Colonic mucosa (tissue), 4 donors: Measurements from ENCODE around the gene TPK1. TPM values are rescaled to one million over a fixed set of nuclear protein-coding genes. Genes with fewer than 3 reads are reported as not detected.

Source experiments
- DNase-seq: peaks from one replicate; pipeline ENCODE4 v3.0.0-alpha.2; 2020
- H3K27ac ChIP-seq: fragments of 200-600 bp; one replicate; pipeline ENCODE4 v1.8.0; 2021
- H3K27me3 ChIP-seq: fragments of 200-600 bp; one replicate; pipeline ENCODE4 v1.8.0; 2021
- H3K36me3 ChIP-seq: fragments of 200-600 bp; one replicate; pipeline ENCODE4 v1.8.0; 2021
- H3K4me1 ChIP-seq: fragments of 200-600 bp; one replicate; pipeline ENCODE4 v1.8.0; 2021; ENCODE audit warnings: mild to moderate bottlenecking
- H3K4me3 ChIP-seq: fragments of 200-600 bp; one replicate; pipeline ENCODE4 v1.8.0; 2021
- H3K9ac ChIP-seq, 2 donors: one replicate each; pipeline ENCODE4 v1.7.0; 2013; ENCODE audit warnings: control low read depth in 2 of 2, low read depth in 2 of 2, low read length in 2 of 2
- H3K9me3 ChIP-seq: fragments of 200-600 bp; one replicate; pipeline ENCODE4 v1.8.0; 2021
- intact Hi-C: fragments of 100-400 bp; cut with DNase I; formaldehyde crosslinking; loops from one replicate; pipeline ENCODE4 v1.14.1; 2022
- total RNA-seq, 2 donors: library from RNA; stranded (reverse); fragmentation: NEBNext Ultra II Directional in 1 of 2; extraction: Animal tissue kit (Norgen Biotek cat#: 25700) in 1 of 2; gene quantifications; one replicate each; pipeline ENCODE4 v1.2.1, GENCODE V29; 2021
- TF ChIP-seq, protein P1 (sequence below): fragments of 200-600 bp; IDR thresholded peaks from one replicate; pipeline ENCODE4 v1.8.0; 2022; ENCODE audit warnings: antibody characterized with exemption, mild to moderate bottlenecking
- donor health status: healthy.
- donor health status: DM: no; HTN: no; CAD: no.
- donor health status: DM: no; HTN: no; CAD: no.

The TPK1 gene
- total RNA-seq, 2 donors from 2014 or later: 8.0 to 18.8 TPM

DNA sequence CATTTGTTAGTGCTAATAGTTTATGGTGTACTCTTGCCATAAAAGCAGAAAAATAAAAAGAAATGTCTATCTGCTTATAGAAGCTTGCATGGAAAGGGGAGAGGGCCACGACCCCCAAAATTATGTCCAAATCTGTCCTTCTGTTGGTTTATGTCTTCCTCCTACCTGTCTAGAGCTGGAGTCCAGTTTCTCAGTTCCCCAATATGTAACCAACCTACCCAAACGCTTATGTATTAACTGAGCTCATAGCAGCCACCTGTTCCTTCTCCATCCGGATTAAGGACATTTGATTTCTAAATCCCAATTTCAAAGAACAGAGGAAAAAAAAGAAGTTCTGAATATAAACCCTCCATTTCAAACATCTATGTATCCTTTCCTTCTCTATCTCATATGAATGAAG, 30.3 kb upstream of the TPK1 start:
- no peak for DNase-seq
- H3K4me3 ChIP-seq: no peak overlapping the region
- no peaks in the 10 kb centered on the region for H3K9me3 ChIP-seq
- TF ChIP-seq, protein P1, sequence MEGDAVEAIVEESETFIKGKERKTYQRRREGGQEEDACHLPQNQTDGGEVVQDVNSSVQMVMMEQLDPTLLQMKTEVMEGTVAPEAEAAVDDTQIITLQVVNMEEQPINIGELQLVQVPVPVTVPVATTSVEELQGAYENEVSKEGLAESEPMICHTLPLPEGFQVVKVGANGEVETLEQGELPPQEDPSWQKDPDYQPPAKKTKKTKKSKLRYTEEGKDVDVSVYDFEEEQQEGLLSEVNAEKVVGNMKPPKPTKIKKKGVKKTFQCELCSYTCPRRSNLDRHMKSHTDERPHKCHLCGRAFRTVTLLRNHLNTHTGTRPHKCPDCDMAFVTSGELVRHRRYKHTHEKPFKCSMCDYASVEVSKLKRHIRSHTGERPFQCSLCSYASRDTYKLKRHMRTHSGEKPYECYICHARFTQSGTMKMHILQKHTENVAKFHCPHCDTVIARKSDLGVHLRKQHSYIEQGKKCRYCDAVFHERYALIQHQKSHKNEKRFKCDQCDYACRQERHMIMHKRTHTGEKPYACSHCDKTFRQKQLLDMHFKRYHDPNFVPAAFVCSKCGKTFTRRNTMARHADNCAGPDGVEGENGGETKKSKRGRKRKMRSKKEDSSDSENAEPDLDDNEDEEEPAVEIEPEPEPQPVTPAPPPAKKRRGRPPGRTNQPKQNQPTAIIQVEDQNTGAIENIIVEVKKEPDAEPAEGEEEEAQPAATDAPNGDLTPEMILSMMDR: no peak
- intact Hi-C loops: no loop called here
- H3K9ac ChIP-seq: no peak overlapping the region
- H3K27me3 ChIP-seq: no peaks in the 10 kb centered on the region
- no peaks in the 10 kb centered on the region for H3K4me1 ChIP-seq
- no peak overlapping the region for H3K27ac ChIP-seq
- no peaks in the 10 kb centered on the region for H3K36me3 ChIP-seq

GRCh38 chr7:144863320-144863647, 27.4 kb upstream of the TPK1 start:
- intact Hi-C loops: no loop called here
- no peak overlapping the region for H3K4me3 ChIP-seq
- H3K36me3 ChIP-seq: no peaks in the 10 kb centered on the region
- TF ChIP-seq, protein P1: no peak
- no peak overlapping the region for H3K9ac ChIP-seq
- DNase-seq: no peak
- H3K27me3 ChIP-seq: no peaks in the 10 kb centered on the region
- H3K4me1 ChIP-seq: no peaks in the 10 kb centered on the region
- H3K9me3 ChIP-seq: no peaks in the 10 kb centered on the region
- H3K27ac ChIP-seq: no peak overlapping the region

- H3K36me3 ChIP-seq: no peaks in the 10 kb centered on the region
- no peaks in the 10 kb centered on the region for H3K9me3 ChIP-seq
- no peak overlapping the region for H3K27ac ChIP-seq
- no peaks in the 10 kb centered on the region for H3K27me3 ChIP-seq
- intact Hi-C loops: no loop called here
- H3K9ac ChIP-seq: no peak overlapping the region
- no peaks in the 10 kb centered on the region for H3K4me1 ChIP-seq
- no peak overlapping the region for H3K4me3 ChIP-seq
- no peak for DNase-seq
- TF ChIP-seq, protein P1: no peak
Measured at GRCh38 chr7:144862612-144863319, 26.9 kb upstream of the TPK1 start.

DNA sequence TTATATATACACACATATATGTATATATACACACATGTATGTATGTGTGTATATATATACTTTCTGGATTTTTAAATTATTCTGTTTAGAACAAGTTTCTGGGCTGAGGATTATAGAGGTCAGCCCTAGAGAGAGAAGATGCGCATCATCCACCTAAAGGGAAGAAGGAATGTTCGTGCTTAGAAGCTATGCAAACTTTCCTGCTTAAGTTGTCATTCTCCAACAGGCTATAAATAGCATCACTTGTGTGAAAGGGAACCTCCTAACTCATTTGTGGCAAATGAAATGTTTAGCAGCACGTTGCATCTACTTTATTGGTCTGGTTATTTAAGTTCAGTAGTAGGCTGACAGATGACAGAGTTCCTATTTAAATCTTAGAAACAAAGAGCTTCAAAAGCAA, 23.9 kb upstream of the TPK1 start:
- Histone ChIP-seq H3K27ac (no peak overlapping the region), H3K9me3 (no peaks in the 10 kb centered on the region), H3K27me3 (no peaks in the 10 kb centered on the region), H3K4me3 (no peak overlapping the region), H3K9ac (no peak overlapping the region), H3K4me1 (no peaks in the 10 kb centered on the region), H3K36me3 (no peaks in the 10 kb centered on the region)
- no peak for DNase-seq
- TF ChIP-seq, protein P1: no peak
- intact Hi-C loops: loop anchor here (5.0 kb wide), 1 partner anchor 1228 kb away; no protein-coding TSS in a partner anchor

- no peak for DNase-seq
- no peak overlapping the region for H3K4me3 ChIP-seq
- intact Hi-C loops: loop anchor here (5.0 kb wide), 1 partner anchor 1230 kb away; no protein-coding TSS in a partner anchor
- H3K9ac ChIP-seq: no peak overlapping the region
- H3K27me3 ChIP-seq: no peaks in the 10 kb centered on the region
- no peaks in the 10 kb centered on the region for H3K9me3 ChIP-seq
- TF ChIP-seq, protein P1: no peak
- H3K27ac ChIP-seq: no peak overlapping the region
- no peaks in the 10 kb centered on the region for H3K36me3 ChIP-seq
- H3K4me1 ChIP-seq: no peaks in the 10 kb centered on the region
Measured at GRCh38 chr7:144857463-144857862, 21.6 kb upstream of the TPK1 start.
